Measurements from ENCODE around the gene DNAJC5.

DNA sequence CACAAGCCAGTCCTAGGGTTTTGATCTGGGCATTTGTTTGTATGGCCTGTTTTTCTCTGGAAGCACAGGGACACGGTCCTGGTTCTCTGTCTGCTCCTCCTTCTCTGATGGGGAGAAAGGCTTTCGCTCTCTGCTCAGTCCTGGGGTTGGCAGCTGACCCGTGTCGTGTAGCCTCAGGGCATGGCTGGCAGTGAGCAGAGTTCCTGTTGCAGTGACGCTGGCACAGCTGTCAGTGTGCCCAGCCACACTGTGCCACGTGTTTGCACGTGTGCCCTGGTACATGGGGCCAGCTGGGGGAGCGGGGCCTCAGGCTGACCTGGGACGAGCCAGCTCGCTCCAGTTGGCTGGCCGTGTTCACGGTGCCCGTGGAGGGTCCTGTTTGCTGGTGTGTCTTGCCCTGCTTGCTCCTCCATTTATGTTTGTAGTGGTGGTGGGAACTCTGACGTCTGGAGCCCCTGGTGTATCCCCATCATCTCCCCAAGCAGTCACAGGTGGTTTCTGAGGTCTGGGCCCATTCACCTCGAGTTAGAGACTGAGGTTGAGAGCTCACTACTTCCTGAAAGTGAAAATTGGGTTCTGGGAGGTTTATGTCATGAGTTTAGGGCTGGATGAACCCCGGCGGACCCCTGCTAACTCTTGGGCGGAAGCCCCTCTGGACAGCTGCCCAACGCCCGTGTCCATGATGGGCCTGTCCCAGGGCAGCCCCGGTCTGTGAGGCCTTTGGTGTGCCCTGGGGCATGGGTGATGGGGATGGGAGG is 10.2 kb upstream of the DNAJC5 start:
- TF ChIP-seq POLR2A (IDR thresholded peaks at IDR 0.05), result no peak
- TF ChIP-seq, protein P1, sequence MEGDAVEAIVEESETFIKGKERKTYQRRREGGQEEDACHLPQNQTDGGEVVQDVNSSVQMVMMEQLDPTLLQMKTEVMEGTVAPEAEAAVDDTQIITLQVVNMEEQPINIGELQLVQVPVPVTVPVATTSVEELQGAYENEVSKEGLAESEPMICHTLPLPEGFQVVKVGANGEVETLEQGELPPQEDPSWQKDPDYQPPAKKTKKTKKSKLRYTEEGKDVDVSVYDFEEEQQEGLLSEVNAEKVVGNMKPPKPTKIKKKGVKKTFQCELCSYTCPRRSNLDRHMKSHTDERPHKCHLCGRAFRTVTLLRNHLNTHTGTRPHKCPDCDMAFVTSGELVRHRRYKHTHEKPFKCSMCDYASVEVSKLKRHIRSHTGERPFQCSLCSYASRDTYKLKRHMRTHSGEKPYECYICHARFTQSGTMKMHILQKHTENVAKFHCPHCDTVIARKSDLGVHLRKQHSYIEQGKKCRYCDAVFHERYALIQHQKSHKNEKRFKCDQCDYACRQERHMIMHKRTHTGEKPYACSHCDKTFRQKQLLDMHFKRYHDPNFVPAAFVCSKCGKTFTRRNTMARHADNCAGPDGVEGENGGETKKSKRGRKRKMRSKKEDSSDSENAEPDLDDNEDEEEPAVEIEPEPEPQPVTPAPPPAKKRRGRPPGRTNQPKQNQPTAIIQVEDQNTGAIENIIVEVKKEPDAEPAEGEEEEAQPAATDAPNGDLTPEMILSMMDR (IDR thresholded peaks at IDR 0.05), result no peak
